Activated CD4-positive, alpha-beta memory T cell treated with anti-CD3 and anti-CD28 coated beads for 36 hours (primary cell): Measurements from ENCODE around the gene STMN3. TPM values are rescaled to one million over a fixed set of nuclear protein-coding genes. Genes with fewer than 3 reads are reported as not detected.
"Not testable (repeated sequence)": the region's sequence is repeated elsewhere in the genome, so short reads cannot be mapped to it uniquely, and the experiment has no call there.

Experiments
- CTCF ChIA-PET: fragments of 350-600 bp; sonication (Branson Sonifier 250); formaldehyde crosslinking; loops from one replicate; lab custom pipeline; 2021; ENCODE audit warnings: antibody characterized with exemption, inconsistent platforms; lab: Charles Lee
- POLR2A ChIA-PET: fragments of 350-600 bp; sonication (Branson Sonifier 250); formaldehyde crosslinking; loops from one replicate; lab custom pipeline; 2021; ENCODE audit warnings: antibody characterized with exemption; lab: Charles Lee
- DNase-seq: peaks from one replicate; pipeline ENCODE4 v3.0.0-alpha.2; 2020
- H3K27ac Mint-ChIP-seq: one replicate; pipeline ENCODE4 v1.8.0; 2021; ENCODE audit warnings: mixed read lengths
- H3K27me3 Mint-ChIP-seq: one replicate; pipeline ENCODE4 v1.8.0; 2021; ENCODE audit warnings: mixed read lengths
- H3K36me3 Mint-ChIP-seq: one replicate; pipeline ENCODE4 v1.8.0; 2021; ENCODE audit warnings: mixed read lengths
- H3K4me1 Mint-ChIP-seq: one replicate; pipeline ENCODE4 v1.8.0; 2021; ENCODE audit warnings: low read depth, mixed read lengths
- H3K4me3 Mint-ChIP-seq: one replicate; pipeline ENCODE4 v1.8.0; 2021; ENCODE audit warnings: mild to moderate bottlenecking, mixed read lengths
- H3K9me3 Mint-ChIP-seq: one replicate; pipeline ENCODE4 v1.8.0; 2021; ENCODE audit warnings: mixed read lengths
- intact Hi-C: fragments of 100-400 bp; cut with micrococcal nuclease; formaldehyde crosslinking; loops from one replicate; pipeline ENCODE4 v1.15.1; 2023
- total RNA-seq, 2 experiments: library from RNA; stranded (reverse); gene quantifications; one replicate each; pipeline ENCODE4 v1.2.3, GENCODE V29; 2021

Gene STMN3
- total RNA-seq, 2 experiments from 2014 or later: 17.3 to 18.0 TPM

GRCh38 chr20:63680857-63681608 lies 27.8 kb upstream of the STMN3 start:
- intact Hi-C loops: no loop called here

GRCh38 chr20:63680427-63680826 lies 27.2 kb upstream of the STMN3 start:
- DNase-seq: no peak
- no peaks in the 10 kb centered on the region for H3K27me3 Mint-ChIP-seq
- no peak overlapping the region for H3K4me3 Mint-ChIP-seq
- H3K9me3 Mint-ChIP-seq: no peaks in the 10 kb centered on the region
- intact Hi-C loops: no loop called here
- no peak overlapping the region for H3K27ac Mint-ChIP-seq
- ChIA-PET CTCF (no interaction called here), POLR2A (no interaction called here)
- peaks cover 17% of the 10 kb centered on the region for H3K36me3 Mint-ChIP-seq
- peaks cover 5% of the 10 kb centered on the region for H3K4me1 Mint-ChIP-seq

More at GRCh38 chr20:63680857-63681608, 27.8 kb upstream of the STMN3 start:
- Mint-ChIP-seq H3K27ac (no peak overlapping the region), H3K9me3 (no peaks in the 10 kb centered on the region), H3K4me3 (no peak overlapping the region), H3K4me1 (peaks cover 5% of the 10 kb centered on the region), H3K36me3 (peaks cover 17% of the 10 kb centered on the region), H3K27me3 (no peaks in the 10 kb centered on the region)
- no peak for DNase-seq
- POLR2A ChIA-PET: no interaction called here
- CTCF ChIA-PET: no interaction called here

- intact Hi-C loops: no loop called here
- no peak for DNase-seq
- no peaks in the 10 kb centered on the region for H3K27me3 Mint-ChIP-seq
- H3K9me3 Mint-ChIP-seq: no peaks in the 10 kb centered on the region
- CTCF ChIA-PET: interaction anchor here (0.6 kb wide), 1 partner anchor 12 kb away, joined by 3 read pairs; no protein-coding TSS in a partner anchor
- peaks cover 5% of the 10 kb centered on the region for H3K4me1 Mint-ChIP-seq
- H3K4me3 Mint-ChIP-seq: no peak overlapping the region
- POLR2A ChIA-PET: no interaction called here
- H3K36me3 Mint-ChIP-seq: peaks cover 17% of the 10 kb centered on the region
- no peak overlapping the region for H3K27ac Mint-ChIP-seq
Measured at GRCh38 chr20:63679799-63680305, 26.6 kb upstream of the STMN3 start.

- Mint-ChIP-seq H3K9me3 (no peaks in the 10 kb centered on the region), H3K4me1 (peaks cover 2% of the 10 kb centered on the region), H3K27ac (no peak overlapping the region), H3K27me3 (no peaks in the 10 kb centered on the region), H3K4me3 (no peak overlapping the region), H3K36me3 (peaks cover 16% of the 10 kb centered on the region)
- ChIA-PET POLR2A (no interaction called here), CTCF (no interaction called here)
- intact Hi-C loops: no loop called here
- DNase-seq: no peak
Measured at GRCh38 chr20:63678667-63679465, 25.6 kb upstream of the STMN3 start.

- no peaks in the 10 kb centered on the region for H3K27me3 Mint-ChIP-seq
- DNase-seq: no peak
- H3K9me3 Mint-ChIP-seq: no peaks in the 10 kb centered on the region
- no peak overlapping the region for H3K4me3 Mint-ChIP-seq
- H3K27ac Mint-ChIP-seq: no peak overlapping the region
- POLR2A ChIA-PET: no interaction called here
- peaks cover 2% of the 10 kb centered on the region for H3K4me1 Mint-ChIP-seq
- intact Hi-C loops: no loop called here
- peaks cover 17% of the 10 kb centered on the region for H3K36me3 Mint-ChIP-seq
- CTCF ChIA-PET: no interaction called here
Measured at GRCh38 chr20:63678071-63678470, 24.8 kb upstream of the STMN3 start.

GRCh38 chr20:63675681-63676368 lies 22.6 kb upstream of the STMN3 start:
- Mint-ChIP-seq H3K27ac (no peak overlapping the region), H3K4me1 (no peaks in the 10 kb centered on the region), H3K9me3 (no peaks in the 10 kb centered on the region), H3K27me3 (no peaks in the 10 kb centered on the region), H3K4me3 (no peak overlapping the region), H3K36me3 (peaks cover 21% of the 10 kb centered on the region)
- intact Hi-C loops: no loop called here
- no peak for DNase-seq
- CTCF ChIA-PET: no interaction called here
- POLR2A ChIA-PET: no interaction called here

GRCh38 chr20:63673951-63674350 lies 20.7 kb upstream of the STMN3 start:
- no peak for DNase-seq
- CTCF ChIA-PET: no interaction called here
- Mint-ChIP-seq H3K4me3 (no peak overlapping the region), H3K36me3 (peaks cover 26% of the 10 kb centered on the region), H3K27ac (no peak overlapping the region), H3K9me3 (no peaks in the 10 kb centered on the region), H3K4me1 (no peaks in the 10 kb centered on the region), H3K27me3 (no peaks in the 10 kb centered on the region)
- POLR2A ChIA-PET: no interaction called here
- intact Hi-C loops: no loop called here

- no peaks in the 10 kb centered on the region for H3K4me1 Mint-ChIP-seq
- intact Hi-C loops: no loop called here
- H3K36me3 Mint-ChIP-seq: peaks cover 29% of the 10 kb centered on the region
- H3K9me3 Mint-ChIP-seq: no peaks in the 10 kb centered on the region
- no peak overlapping the region for H3K27ac Mint-ChIP-seq
- ChIA-PET POLR2A (no interaction called here), CTCF (no interaction called here)
- no peak overlapping the region for H3K4me3 Mint-ChIP-seq
- no peak for DNase-seq
- H3K27me3 Mint-ChIP-seq: no peaks in the 10 kb centered on the region
Measured at GRCh38 chr20:63672666-63673065, 19.4 kb upstream of the STMN3 start.

GRCh38 chr20:63671695-63672094 lies 18.5 kb upstream of the STMN3 start:
- CTCF ChIA-PET, POLR2A ChIA-PET, H3K4me1 Mint-ChIP-seq: not testable (repeated sequence)

GRCh38 chr20:63668351-63668750 lies 15.1 kb upstream of the STMN3 start:
- no peak for DNase-seq
- no peak overlapping the region for H3K27ac Mint-ChIP-seq
- peaks cover 29% of the 10 kb centered on the region for H3K36me3 Mint-ChIP-seq
- no peaks in the 10 kb centered on the region for H3K27me3 Mint-ChIP-seq
- no peaks in the 10 kb centered on the region for H3K9me3 Mint-ChIP-seq
- H3K4me3 Mint-ChIP-seq: no peak overlapping the region
- CTCF ChIA-PET: interaction anchor here (0.6 to 0.9 kb wide), 2 partner anchors 10 to 131 kb away, joined by 3 to 4 read pairs; partner anchors contain the start of genes PTK6 and RTEL1
- H3K4me1 Mint-ChIP-seq: no peaks in the 10 kb centered on the region
- intact Hi-C loops: no loop called here
- POLR2A ChIA-PET: no interaction called here

More at GRCh38 chr20:63671695-63672094, 18.5 kb upstream of the STMN3 start:
- peaks cover 28% of the 10 kb centered on the region for H3K36me3 Mint-ChIP-seq
- DNase-seq, H3K9me3 Mint-ChIP-seq, H3K4me3 Mint-ChIP-seq, H3K27ac Mint-ChIP-seq, intact Hi-C loops, H3K27me3 Mint-ChIP-seq: not testable (repeated sequence)

- Mint-ChIP-seq H3K4me1 (no peaks in the 10 kb centered on the region), H3K9me3 (no peaks in the 10 kb centered on the region), H3K36me3 (peaks cover 29% of the 10 kb centered on the region), H3K4me3 (no peak overlapping the region), H3K27ac (no peak overlapping the region), H3K27me3 (no peaks in the 10 kb centered on the region)
- no peak for DNase-seq
- ChIA-PET POLR2A (no interaction called here), CTCF (no interaction called here)
- intact Hi-C loops: no loop called here
Measured at GRCh38 chr20:63667858-63668257, 14.6 kb upstream of the STMN3 start.

- Mint-ChIP-seq H3K4me1 (no peaks in the 10 kb centered on the region), H3K27ac (no peak overlapping the region), H3K9me3 (no peaks in the 10 kb centered on the region), H3K36me3 (peaks cover 34% of the 10 kb centered on the region), H3K4me3 (no peak overlapping the region), H3K27me3 (no peaks in the 10 kb centered on the region)
- no peak for DNase-seq
- ChIA-PET POLR2A (no interaction called here), CTCF (no interaction called here)
- intact Hi-C loops: no loop called here
Measured at GRCh38 chr20:63665708-63666107, 12.5 kb upstream of the STMN3 start.
